OCI-LY3 (cell line): Measurements from ENCODE around the gene PDYN.

Experiments used
- H2AFZ ChIP-seq: fragments of 200-600, 300-600 bp; shearing (Covaris generic); 2 replicates; pipeline ENCODE4 v1.6.0; 2014; ENCODE audit warnings: antibody characterized with exemption, low read depth, low read length
- H3K27ac ChIP-seq: fragments of 200-600, 300-600 bp; sonication (generic); 2 replicates; pipeline ENCODE4 v1.5.1; 2014; ENCODE audit warnings: mild to moderate bottlenecking, low read length, moderate library complexity, mixed read lengths
- H3K27me3 ChIP-seq: fragments of 200-600, 300-600 bp; sonication (generic); 2 replicates; pipeline ENCODE4 v1.6.1; 2014; ENCODE audit warnings: low read depth, low read length, mixed read lengths
- H3K36me3 ChIP-seq: fragments of 200-600, 300-600 bp; sonication (generic); replicated peaks from 2 replicates; pipeline ENCODE3; 2014; ENCODE audit warnings: low read depth, low read length, mixed read lengths
- H3K4me1 ChIP-seq: fragments of 300-600, 200-600 bp; sonication (generic); 2 replicates; pipeline ENCODE4 v1.6.1; 2014; ENCODE audit warnings: low read length, mixed read lengths
- H3K4me2 ChIP-seq: fragments of 200-600, 300-600 bp; sonication (generic); 2 replicates; pipeline ENCODE4 v1.6.1; 2014; ENCODE audit warnings: low read length, mixed read lengths
- H3K4me3 ChIP-seq: fragments of 300-600, 200-600 bp; sonication (generic); 2 replicates; pipeline ENCODE4 v1.5.1; 2014; ENCODE audit warnings: antibody characterized with exemption, mild to moderate bottlenecking, low read length, moderate library complexity
- H3K79me2 ChIP-seq: fragments of 300-600, 200-600 bp; shearing (Covaris generic); 2 replicates; pipeline ENCODE4 v1.6.1; 2014; ENCODE audit warnings: mild to moderate bottlenecking, low read length, mixed read lengths
- H3K9ac ChIP-seq: fragments of 300-600, 200-600 bp; shearing (Covaris generic); 2 replicates; pipeline ENCODE4 v1.6.0; 2014; ENCODE audit warnings: mild to moderate bottlenecking, low read length, moderate library complexity
- H3K9me3 ChIP-seq: fragments of 200-600, 300-600 bp; shearing (Covaris generic); 2 replicates; pipeline ENCODE4 v1.6.1; 2014; ENCODE audit warnings: low read length, mixed read lengths; ENCODE audit not compliant: insufficient read depth
- H4K20me1 ChIP-seq: fragments of 200-600, 300-600 bp; sonication (generic); 2 replicates; pipeline ENCODE4 v1.6.1; 2016; ENCODE audit warnings: low read length, mixed read lengths; ENCODE audit not compliant: insufficient read depth
- EZH2phosphoT487 ChIP-seq: fragments of 200-600 bp; shearing (Covaris generic); IDR thresholded peaks from 2 replicates; pipeline ENCODE4 v1.6.1; 2018; ENCODE audit warnings: antibody characterized with exemption, mixed run types, low read depth
- TF ChIP-seq, protein P1 (sequence below): fragments of 200-600, 300-600 bp; sonication (generic); IDR thresholded peaks from 2 replicates; pipeline ENCODE4 v1.5.1; 2014; ENCODE audit warnings: antibody characterized with exemption, low read length, low read depth

Gene PDYN

DNA sequence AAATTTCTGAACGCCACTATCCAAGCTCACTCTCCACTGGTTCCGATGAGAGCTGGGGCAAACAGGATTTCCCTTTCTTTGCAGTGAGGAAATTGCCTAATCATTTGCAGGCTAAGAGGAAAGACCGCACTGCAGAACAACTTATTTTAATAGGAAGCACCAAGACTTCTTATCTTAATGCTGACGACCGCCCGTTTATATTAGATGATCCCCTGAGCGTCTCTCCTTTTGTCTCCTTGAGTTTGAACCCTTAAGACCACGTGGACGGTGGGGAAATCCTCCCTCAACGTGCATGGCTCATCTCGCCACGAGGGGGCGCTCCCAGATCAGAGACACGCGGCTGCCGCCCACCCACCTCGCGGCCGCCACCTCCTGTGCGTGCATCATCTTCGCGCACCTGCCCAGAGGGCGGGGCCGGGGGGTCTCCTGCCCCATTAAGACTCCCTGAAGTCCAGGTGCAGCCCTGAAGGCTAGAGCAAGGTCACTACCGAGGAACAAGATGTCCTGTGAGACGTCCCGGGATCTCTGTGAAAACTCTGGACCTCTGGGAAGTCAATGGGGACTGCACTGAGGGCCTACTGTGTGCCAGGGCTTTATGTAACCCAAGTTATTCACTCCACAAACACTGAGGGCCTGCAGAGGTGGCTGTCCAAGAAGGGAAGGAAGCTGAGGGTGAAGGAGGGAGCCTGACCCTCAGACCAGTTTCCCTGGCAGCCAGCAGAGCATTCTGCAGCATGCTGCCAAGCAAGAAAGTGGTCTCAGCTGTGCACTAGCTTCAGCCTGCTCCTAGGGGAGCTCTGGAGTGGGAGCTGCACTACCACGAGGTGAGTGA is 28.1 kb downstream of the PDYN start:
- Histone ChIP-seq H3K4me2 (peak overlapping the region; percentile 97), H3K9ac (peak overlapping the region; percentile 71), H3K9me3 (no peaks in the 10 kb centered on the region), H3K4me1 (peaks cover 18% of the 10 kb centered on the region), H2AFZ (peak overlapping the region; percentile 100), H3K27me3 (peaks cover 43% of the 10 kb centered on the region), H3K4me3 (peak overlapping the region; percentile 77), H3K27ac (no peak overlapping the region; the same call in 1 of the 2 replicates), H3K79me2 (no peaks in the 10 kb centered on the region), H4K20me1 (no peaks in the 10 kb centered on the region), H3K36me3 (no peaks in the 10 kb centered on the region)
- TF ChIP-seq EZH2phosphoT487: no peak
- TF ChIP-seq, protein P1, sequence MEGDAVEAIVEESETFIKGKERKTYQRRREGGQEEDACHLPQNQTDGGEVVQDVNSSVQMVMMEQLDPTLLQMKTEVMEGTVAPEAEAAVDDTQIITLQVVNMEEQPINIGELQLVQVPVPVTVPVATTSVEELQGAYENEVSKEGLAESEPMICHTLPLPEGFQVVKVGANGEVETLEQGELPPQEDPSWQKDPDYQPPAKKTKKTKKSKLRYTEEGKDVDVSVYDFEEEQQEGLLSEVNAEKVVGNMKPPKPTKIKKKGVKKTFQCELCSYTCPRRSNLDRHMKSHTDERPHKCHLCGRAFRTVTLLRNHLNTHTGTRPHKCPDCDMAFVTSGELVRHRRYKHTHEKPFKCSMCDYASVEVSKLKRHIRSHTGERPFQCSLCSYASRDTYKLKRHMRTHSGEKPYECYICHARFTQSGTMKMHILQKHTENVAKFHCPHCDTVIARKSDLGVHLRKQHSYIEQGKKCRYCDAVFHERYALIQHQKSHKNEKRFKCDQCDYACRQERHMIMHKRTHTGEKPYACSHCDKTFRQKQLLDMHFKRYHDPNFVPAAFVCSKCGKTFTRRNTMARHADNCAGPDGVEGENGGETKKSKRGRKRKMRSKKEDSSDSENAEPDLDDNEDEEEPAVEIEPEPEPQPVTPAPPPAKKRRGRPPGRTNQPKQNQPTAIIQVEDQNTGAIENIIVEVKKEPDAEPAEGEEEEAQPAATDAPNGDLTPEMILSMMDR: peak; percentile 98

DNA sequence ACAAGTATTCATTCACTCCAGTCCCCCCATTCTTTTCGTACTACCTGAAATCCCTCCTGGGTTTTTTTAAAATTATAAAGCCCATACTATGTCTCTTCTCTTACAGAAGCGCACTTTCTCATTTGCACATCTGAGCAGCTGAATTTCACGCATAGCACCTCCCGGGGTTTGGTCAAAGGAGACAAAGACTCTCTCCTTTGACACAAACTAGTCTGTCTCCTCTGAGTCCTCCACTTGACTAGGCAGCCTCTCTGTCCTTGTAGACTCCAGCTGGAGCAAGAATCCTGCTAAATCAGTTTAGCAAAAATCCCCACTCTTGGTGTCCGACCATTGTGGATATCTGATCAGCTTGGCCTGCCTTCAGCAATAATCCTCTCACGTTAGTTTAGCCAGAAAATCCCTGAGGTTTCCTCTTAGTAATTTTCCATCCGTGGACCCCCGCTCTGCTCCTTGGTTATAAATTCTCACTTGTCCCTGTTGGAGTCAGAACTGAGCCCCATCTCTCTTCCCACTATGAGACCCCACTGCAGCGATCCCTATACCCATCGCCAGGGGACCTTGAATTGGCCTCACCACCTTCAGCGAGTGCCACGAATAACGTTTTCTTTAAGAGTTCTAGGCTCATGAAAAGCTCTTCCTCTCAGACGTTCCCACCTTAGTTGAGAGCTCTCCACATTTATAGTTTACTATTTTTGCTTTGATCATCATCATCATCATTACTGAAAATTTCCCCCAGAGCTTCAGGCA is 29.0 kb downstream of the PDYN start:
- Histone ChIP-seq H3K4me2 (peak overlapping the region; percentile 97), H3K79me2 (no peaks in the 10 kb centered on the region), H3K27ac (no peak overlapping the region; the same call in 1 of the 2 replicates), H3K27me3 (peaks cover 38% of the 10 kb centered on the region), H3K9me3 (no peaks in the 10 kb centered on the region), H4K20me1 (no peaks in the 10 kb centered on the region), H3K36me3 (no peaks in the 10 kb centered on the region), H3K4me3 (peak overlapping the region; percentile 77), H2AFZ (peak overlapping the region; percentile 100), H3K4me1 (peaks cover 18% of the 10 kb centered on the region), H3K9ac (peak overlapping the region; percentile 71)
- TF ChIP-seq EZH2phosphoT487: no peak
- TF ChIP-seq, protein P1: 0 out of 2 replicates have a peak, but pooled peaks have one; percentile 6

DNA sequence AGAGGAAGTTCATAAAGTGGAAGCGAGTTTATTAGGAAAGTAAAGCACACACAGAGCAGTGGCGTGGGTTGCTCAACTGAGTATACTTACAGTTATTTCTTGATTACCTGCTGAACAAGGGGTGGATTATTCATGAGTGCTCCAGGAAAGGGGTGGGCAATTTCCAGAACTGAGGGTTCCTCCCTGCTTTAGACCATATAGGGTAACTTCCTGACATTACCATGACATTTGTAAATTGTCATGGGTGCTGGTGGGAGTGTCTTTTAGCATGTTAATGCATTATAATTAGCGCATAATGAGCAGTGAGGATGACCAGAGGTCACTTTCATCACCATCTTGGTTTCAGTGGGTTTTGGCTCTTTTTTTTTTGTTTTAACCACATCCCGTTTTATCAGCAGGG is 29.8 kb downstream of the PDYN start:
- H3K27me3 ChIP-seq: peaks cover 32% of the 10 kb centered on the region

DNA sequence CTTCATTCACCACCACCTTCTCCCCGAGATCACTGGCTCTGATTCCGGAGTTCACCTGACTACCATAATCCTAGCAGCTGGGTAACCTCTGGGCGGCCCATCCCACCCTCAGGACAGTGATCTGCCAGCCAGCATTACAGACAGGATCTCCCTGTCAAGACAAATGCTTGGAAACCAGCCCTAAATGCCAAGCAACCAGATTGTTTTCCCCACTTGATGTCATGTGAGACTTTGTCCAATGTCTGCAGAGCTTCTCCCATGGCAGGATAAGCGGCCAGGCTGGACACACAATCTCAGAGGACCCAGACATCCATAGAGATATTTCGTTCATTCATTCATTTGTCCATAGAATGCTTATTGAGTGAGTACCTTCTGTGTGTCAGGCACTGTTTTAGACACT is 32.5 kb downstream of the PDYN start:
- TF ChIP-seq EZH2phosphoT487: no peak
- TF ChIP-seq, protein P1: no peak
- no peaks in the 10 kb centered on the region for H3K79me2 ChIP-seq
- no peak overlapping the region for H3K4me2 ChIP-seq
- H3K27me3 ChIP-seq: peaks cover 23% of the 10 kb centered on the region
- H3K4me1 ChIP-seq: peaks cover 18% of the 10 kb centered on the region
- H2AFZ ChIP-seq: no peak overlapping the region
- H3K4me3 ChIP-seq: no peak overlapping the region
- H3K36me3 ChIP-seq: no peaks in the 10 kb centered on the region
- H3K27ac ChIP-seq: no peak overlapping the region
- no peak overlapping the region for H3K9ac ChIP-seq
- no peaks in the 10 kb centered on the region for H4K20me1 ChIP-seq
- H3K9me3 ChIP-seq: no peaks in the 10 kb centered on the region

More for the DNA sequence above, 29.8 kb downstream of the PDYN start:
- Histone ChIP-seq H2AFZ (no peak overlapping the region), H3K36me3 (no peaks in the 10 kb centered on the region), H3K79me2 (no peaks in the 10 kb centered on the region), H3K9me3 (no peaks in the 10 kb centered on the region), H3K4me1 (peaks cover 18% of the 10 kb centered on the region), H3K27ac (no peak overlapping the region), H3K9ac (no peak overlapping the region), H4K20me1 (no peaks in the 10 kb centered on the region), H3K4me3 (no peak overlapping the region), H3K4me2 (no peak overlapping the region; the same call in 1 of the 2 replicates)
- no peak for TF ChIP-seq EZH2phosphoT487
- TF ChIP-seq, protein P1: no peak
